A673 (cell line): Measurements from ENCODE around the gene NLN. TPM values are rescaled to one million over a fixed set of nuclear protein-coding genes. Genes with fewer than 3 reads are reported as not detected.

Experiments
- BruUV-seq: library from RNA; stranded (reverse); fragments of 400-500 nt; replicated peaks from 2 replicates; lab custom pipeline; 2021; lab: Mats Ljungman, UMichigan
- CTCF ChIA-PET: fragments of 300-600 bp; sonication (Branson Sonifier 250); formaldehyde crosslinking; loops from one replicate; lab custom pipeline; 2022; ENCODE audit warnings: antibody characterized with exemption; lab: Charles Lee
- POLR2A ChIA-PET: fragments of 300-600 bp; sonication (Branson Sonifier 250); formaldehyde crosslinking; loops from one replicate; lab custom pipeline; 2022; ENCODE audit warnings: antibody characterized with exemption; ENCODE audit not compliant: low non-redundant PET; lab: Charles Lee
- DNase-seq: peaks from one replicate; pipeline ENCODE4 v3.0.0-alpha.2; 2015; ENCODE audit warnings: low spot score
- H3K27ac ChIP-seq: fragments of 200-600 bp; sonication (generic); 2 replicates; pipeline ENCODE4 v1.5.1; 2016; ENCODE audit warnings: mixed run types, low read depth, mild to moderate bottlenecking, mixed read lengths, antibody characterized with exemption, low read length; ENCODE audit not compliant: poor library complexity, severe bottlenecking
- H3K27me3 ChIP-seq: fragments of 200-600 bp; sonication (generic); replicated peaks from 2 replicates; pipeline ENCODE4 v1.6.1; 2017; ENCODE audit warnings: mixed run types, low read depth, mild to moderate bottlenecking, mixed read lengths, antibody characterized with exemption, low read length; ENCODE audit not compliant: insufficient read depth, poor library complexity
- H3K36me3 ChIP-seq: fragments of 200-600 bp; sonication (generic); 2 replicates; pipeline ENCODE4 v1.6.1; 2016; ENCODE audit warnings: mixed run types, mild to moderate bottlenecking, mixed read lengths, antibody characterized with exemption, low read length; ENCODE audit not compliant: insufficient read depth, poor library complexity, severe bottlenecking
- H3K4me1 ChIP-seq: fragments of 200-600 bp; sonication (generic); 2 replicates; pipeline ENCODE4 v1.6.1; 2017; ENCODE audit warnings: mixed run types, mild to moderate bottlenecking, mixed read lengths, antibody characterized with exemption, low read length; ENCODE audit not compliant: insufficient read depth, poor library complexity, severe bottlenecking
- H3K4me3 ChIP-seq: fragments of 200-600 bp; sonication (generic); 2 replicates; pipeline ENCODE4 v1.5.1; 2016; ENCODE audit warnings: low read depth, mixed run types, mild to moderate bottlenecking, mixed read lengths, low read length; ENCODE audit not compliant: poor library complexity, severe bottlenecking
- H3K9me3 ChIP-seq: fragments of 200-600 bp; sonication (generic); 2 replicates; pipeline ENCODE4 v1.6.1; 2016; ENCODE audit warnings: mixed run types, low read depth, mild to moderate bottlenecking, mixed read lengths, antibody characterized with exemption, low read length; ENCODE audit not compliant: poor library complexity, severe bottlenecking
- CTCF ChIP-seq: fragments of 300-800, 200-600 bp; sonication (generic); conservative IDR thresholded peaks from 2 replicates; pipeline ENCODE4 v1.5.1; 2017; ENCODE audit warnings: low read depth, mild to moderate bottlenecking, antibody characterized with exemption, low read length, moderate library complexity, mixed read lengths
- EZH2 ChIP-seq: fragments of 200-600 bp; sonication (generic); IDR thresholded peaks from 2 replicates; pipeline ENCODE4 v1.6.1; 2017; ENCODE audit warnings: borderline replicate concordance, low read depth, mild to moderate bottlenecking, mixed read lengths, antibody characterized with exemption, low read length; ENCODE audit not compliant: poor library complexity, severe bottlenecking
- intact Hi-C: fragments of 100-400 bp; cut with micrococcal nuclease; formaldehyde crosslinking; loops from one replicate; pipeline ENCODE4 v1.10.0; 2022; ENCODE audit not compliant: unreplicated experiment
- total RNA-seq: library from RNA; stranded (reverse); gene quantifications from 2 replicates; pipeline ENCODE4 v1.2.3, GENCODE V29; 2021

Gene NLN
- total RNA-seq, 1 experiment from 2014 or later, result 99.9 TPM

- H3K27me3 ChIP-seq, result no peaks in the 10 kb centered on the region
- no TSS peak for BruUV-seq
- H3K4me1 ChIP-seq, result peaks cover 10% of the 10 kb centered on the region
- no peaks in the 10 kb centered on the region for H3K9me3 ChIP-seq
- ChIA-PET POLR2A (no interaction called here), CTCF (no interaction called here)
- DNase-seq, result peak; percentile 31
- TF ChIP-seq EZH2, result no peak
- TF ChIP-seq CTCF, result no peak
- no peak overlapping the region for H3K4me3 ChIP-seq
- peaks cover 16% of the 10 kb centered on the region for H3K36me3 ChIP-seq
- H3K27ac ChIP-seq, result no peak overlapping the region
- intact Hi-C loops, result no loop called here
Measured at GRCh38 chr5:65790371-65791163, 68.6 kb downstream of the NLN start.

- Histone ChIP-seq H3K27ac (no peak overlapping the region), H3K9me3 (no peaks in the 10 kb centered on the region), H3K27me3 (no peaks in the 10 kb centered on the region), H3K4me1 (peaks cover 10% of the 10 kb centered on the region), H3K36me3 (peaks cover 13% of the 10 kb centered on the region), H3K4me3 (no peak overlapping the region)
- CTCF ChIA-PET, result no interaction called here
- no TSS peak for BruUV-seq
- no peak for DNase-seq
- intact Hi-C loops, result no loop called here
- POLR2A ChIA-PET, result no interaction called here
- TF ChIP-seq EZH2 (no peak), CTCF (no peak)
Measured at GRCh38 chr5:65791712-65792673, 70.0 kb downstream of the NLN start.

GRCh38 chr5:65796269-65796668 is 74.3 kb downstream of the NLN start:
- TF ChIP-seq CTCF, result no peak
- no peak for TF ChIP-seq EZH2
- Histone ChIP-seq H3K27me3 (no peaks in the 10 kb centered on the region), H3K36me3 (peaks cover 6% of the 10 kb centered on the region), H3K9me3 (no peaks in the 10 kb centered on the region), H3K4me3 (no peak overlapping the region), H3K4me1 (no peaks in the 10 kb centered on the region), H3K27ac (no peak overlapping the region)
- POLR2A ChIA-PET, result no interaction called here
- intact Hi-C loops, result no loop called here
- CTCF ChIA-PET, result no interaction called here
- no peak for DNase-seq
- no TSS peak for BruUV-seq
